Measurements from ENCODE around the gene RFFL.

The RFFL gene

GRCh38 chr17:35089586-35090296 is 26.2 kb upstream of the RFFL start:
- Histone ChIP-seq H2AFZ (peak overlapping the region; percentile 80), H3K9ac (no peak overlapping the region), H3K9me3 (ENCODE audit: control insufficient read depth, low read length) (no peaks in the 10 kb centered on the region), H3K27me3 (ENCODE audit: control insufficient read depth, insufficient read depth, low read length) (no peaks in the 10 kb centered on the region), H3K27ac (peak overlapping the region; percentile 50), H3K4me1 (peaks cover 7% of the 10 kb centered on the region), H3K79me2 (peaks cover 6% of the 10 kb centered on the region), H3K36me3 (ENCODE audit: control insufficient read depth, insufficient read depth, low read length) (no peaks in the 10 kb centered on the region), H3K4me2 (ENCODE audit: low read length) (peak overlapping the region; percentile 70), H3K4me3 (ENCODE audit: low read depth, low read length) (peak overlapping the region; percentile 25)
- TF ChIP-seq CTCF (IDR thresholded peaks at IDR 0.05), result peak; percentile 8

- Histone ChIP-seq H3K27me3 (ENCODE audit: control insufficient read depth, insufficient read depth, low read length) (no peaks in the 10 kb centered on the region), H3K9ac (peak overlapping the region; percentile 58)
- TF ChIP-seq CTCF (IDR thresholded peaks at IDR 0.05), result peak; percentile 87
Measured at GRCh38 chr17:35088881-35089585, 25.5 kb upstream of the RFFL start.

GRCh38 chr17:35088356-35088880 is 24.9 kb upstream of the RFFL start:
- no peaks in the 10 kb centered on the region for H3K9me3 ChIP-seq (ENCODE audit: control insufficient read depth, low read length)
- H2AFZ ChIP-seq, result peak overlapping the region; percentile 94

More at GRCh38 chr17:35088881-35089585, 25.5 kb upstream of the RFFL start:
- Histone ChIP-seq H3K79me2 (peaks cover 6% of the 10 kb centered on the region), H2AFZ (peak overlapping the region; percentile 94), H3K4me3 (ENCODE audit: low read depth, low read length) (peak overlapping the region; percentile 79), H3K36me3 (ENCODE audit: control insufficient read depth, insufficient read depth, low read length) (no peaks in the 10 kb centered on the region), H3K4me2 (ENCODE audit: low read length) (peak overlapping the region; percentile 91), H3K27ac (peak overlapping the region; percentile 83), H3K4me1 (peaks cover 7% of the 10 kb centered on the region), H3K9me3 (ENCODE audit: control insufficient read depth, low read length) (no peaks in the 10 kb centered on the region)

GRCh38 chr17:35087731-35088355 is 24.3 kb upstream of the RFFL start:
- Histone ChIP-seq H3K4me1 (peaks cover 7% of the 10 kb centered on the region), H3K36me3 (ENCODE audit: control insufficient read depth, insufficient read depth, low read length) (no peaks in the 10 kb centered on the region), H3K79me2 (peaks cover 13% of the 10 kb centered on the region), H3K9ac (peak overlapping the region; percentile 58), H2AFZ (peak overlapping the region; percentile 94), H3K27me3 (ENCODE audit: control insufficient read depth, insufficient read depth, low read length) (no peaks in the 10 kb centered on the region), H3K4me3 (ENCODE audit: low read depth, low read length) (peak overlapping the region; percentile 79), H3K27ac (peak overlapping the region; percentile 83), H3K9me3 (ENCODE audit: control insufficient read depth, low read length) (no peaks in the 10 kb centered on the region), H3K4me2 (ENCODE audit: low read length) (peak overlapping the region; percentile 91)
- no peak for TF ChIP-seq CTCF (IDR thresholded peaks at IDR 0.05)

More at GRCh38 chr17:35088356-35088880, 24.9 kb upstream of the RFFL start:
- H3K79me2 ChIP-seq, result peaks cover 11% of the 10 kb centered on the region
- no peak for TF ChIP-seq CTCF (IDR thresholded peaks at IDR 0.05)
- no peaks in the 10 kb centered on the region for H3K27me3 ChIP-seq (ENCODE audit: control insufficient read depth, insufficient read depth, low read length)
- peak overlapping the region; percentile 79 for H3K4me3 ChIP-seq (ENCODE audit: low read depth, low read length)
- H3K9ac ChIP-seq, result peak overlapping the region; percentile 58
- H3K4me1 ChIP-seq, result peaks cover 7% of the 10 kb centered on the region
- H3K4me2 ChIP-seq (ENCODE audit: low read length), result peak overlapping the region; percentile 91
- no peaks in the 10 kb centered on the region for H3K36me3 ChIP-seq (ENCODE audit: control insufficient read depth, insufficient read depth, low read length)
- peak overlapping the region; percentile 83 for H3K27ac ChIP-seq

All from parathyroid adenoma (tissue), 2 donors.